Breast epithelium (tissue), 3 donors: ENCODE data around the gene MLH1.

Experiments
- CTCF ChIP-seq, 3 donors: fragments of 450-650 bp; IDR thresholded peaks; one replicate each; pipeline ENCODE4 v1.5.1; 2016 to 2017; ENCODE audit warnings: antibody characterized with exemption in 3 of 3, mild to moderate bottlenecking in 3 of 3, moderate library complexity in 3 of 3
- POLR2A ChIP-seq: fragments of 450-650 bp; IDR thresholded peaks from one replicate; pipeline ENCODE4 v1.6.1; 2016; ENCODE audit warnings: antibody characterized with exemption, mild to moderate bottlenecking, moderate library complexity

DNA sequence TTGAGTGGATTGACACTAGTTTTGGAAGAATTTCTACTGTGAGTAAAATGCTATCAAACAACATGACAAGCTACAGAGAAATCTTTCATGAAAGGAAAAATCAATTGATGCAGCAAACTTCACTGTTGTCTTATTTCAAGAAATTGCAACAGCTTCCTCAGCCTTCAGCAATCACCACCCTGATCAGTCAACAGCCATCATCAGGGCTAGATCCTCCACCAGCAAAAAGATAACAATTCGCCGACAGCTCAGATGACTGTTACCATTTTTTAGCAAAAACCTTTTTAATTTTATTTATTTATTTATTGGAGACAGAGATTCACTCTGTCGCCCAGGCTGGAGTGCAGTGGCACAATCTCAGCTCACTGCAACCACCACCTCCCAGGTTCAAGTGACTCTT lies 44.0 kb downstream of the MLH1 start:
- TF ChIP-seq POLR2A (no peak), CTCF (IDR thresholded peaks at IDR 0.05) (no peak)
